OCI-LY7 (cell line): Measurements from ENCODE around the gene MAN1B1. TPM values are rescaled to one million over a fixed set of nuclear protein-coding genes. Genes with fewer than 3 reads are reported as not detected.

Experiments used
- BruUV-seq: library from RNA; stranded (reverse); fragments of 400-500 nt; replicated peaks from 2 replicates; lab custom pipeline; 2021; lab: Mats Ljungman, UMichigan
- CTCF ChIA-PET: fragments of 300-600 bp; sonication (Branson Sonifier 250); formaldehyde crosslinking; loops from one replicate; lab custom pipeline; 2022; ENCODE audit warnings: antibody characterized with exemption; ENCODE audit not compliant: unreplicated experiment; lab: Charles Lee
- POLR2A ChIA-PET: fragments of 300-600 bp; sonication (Branson Sonifier 250); formaldehyde crosslinking; loops from one replicate; lab custom pipeline; 2022; ENCODE audit warnings: antibody characterized with exemption; lab: Charles Lee
- DNase-seq: peaks from one replicate; pipeline ENCODE4 v3.0.0-alpha.2; 2015; ENCODE audit warnings: low spot score
- H2AFZ ChIP-seq: fragments of 200-600 bp; sonication (generic), shearing (Covaris generic); 2 replicates; pipeline ENCODE4 v1.6.1; 2014; ENCODE audit warnings: mild to moderate bottlenecking, antibody characterized with exemption, low read length, moderate library complexity
- H3K27ac ChIP-seq: fragments of 200-600 bp; sonication (generic); 2 replicates; pipeline ENCODE4 v1.5.1; 2014; ENCODE audit warnings: mixed run types, low read depth, mild to moderate bottlenecking, moderate library complexity, low read length, inconsistent platforms; ENCODE audit not compliant: poor library complexity, severe bottlenecking
- H3K36me3 ChIP-seq: fragments of 200-600 bp; sonication (generic); 2 replicates; pipeline ENCODE4 v1.6.1; 2014; ENCODE audit warnings: mild to moderate bottlenecking, antibody characterized with exemption, low read length, moderate library complexity, mixed read lengths; ENCODE audit not compliant: insufficient read depth
- H3K4me1 ChIP-seq: fragments of 200-600 bp; sonication (generic); 2 replicates; pipeline ENCODE4 v1.5.1; 2014; ENCODE audit warnings: mild to moderate bottlenecking, low read length; ENCODE audit not compliant: insufficient read depth, poor library complexity, severe bottlenecking
- H3K4me2 ChIP-seq: fragments of 200-600 bp; sonication (generic); 2 replicates; pipeline ENCODE4 v1.6.1; 2014; ENCODE audit warnings: mild to moderate bottlenecking, low read length
- H3K4me3 ChIP-seq: fragments of 200-600 bp; sonication (generic); 2 replicates; pipeline ENCODE4 v1.5.1; 2014; ENCODE audit warnings: mild to moderate bottlenecking, low read depth, low read length; ENCODE audit not compliant: poor library complexity, severe bottlenecking
- H3K79me2 ChIP-seq: fragments of 200-600 bp; sonication (generic); 2 replicates; pipeline ENCODE4 v1.6.1; 2016; ENCODE audit warnings: low read depth, mild to moderate bottlenecking, low read length, moderate library complexity, mixed read lengths; ENCODE audit not compliant: insufficient read depth
- H3K9me2 ChIP-seq: fragments of 200-600 bp; sonication (generic); 2 replicates; pipeline ENCODE4 v1.6.1; 2016; ENCODE audit warnings: mild to moderate bottlenecking, low read length, mixed read lengths; ENCODE audit not compliant: insufficient read depth
- H3K9me3 ChIP-seq: fragments of 200-600 bp; sonication (generic); 2 replicates; pipeline ENCODE4 v1.6.1; 2014; ENCODE audit warnings: mild to moderate bottlenecking, mixed run types, low read length, mixed read lengths
- H4K20me1 ChIP-seq: fragments of 200-600 bp; sonication (generic); 2 replicates; pipeline ENCODE4 v1.6.1; 2014; ENCODE audit warnings: mild to moderate bottlenecking, antibody characterized with exemption, low read length, moderate library complexity, mixed read lengths; ENCODE audit not compliant: insufficient read depth
- CTCF ChIP-seq: fragments of 200-600 bp; sonication (generic); conservative IDR thresholded peaks from 2 replicates; pipeline ENCODE4 v1.5.1; 2014; ENCODE audit warnings: mild to moderate bottlenecking, antibody characterized with exemption, low read length, moderate library complexity, mixed read lengths
- EZH2phosphoT487 ChIP-seq: fragments of 200-600 bp; sonication (generic); IDR thresholded peaks from 2 replicates; pipeline ENCODE4 v1.6.1; 2018; ENCODE audit warnings: low read depth, borderline replicate concordance, mild to moderate bottlenecking, mixed run types, antibody characterized with exemption, low read length, moderate library complexity, mixed read lengths
- intact Hi-C: fragments of 100-400 bp; cut with micrococcal nuclease; formaldehyde crosslinking; loops from one replicate; pipeline ENCODE4 v1.10.0; 2022; ENCODE audit not compliant: unreplicated experiment
- total RNA-seq, 2 experiments: library from RNA; depleted of rRNA in 1 of 2; stranded (reverse); fragments of >200 nt in 1 of 2; shearing (Covaris generic) in 1 of 2; gene quantifications; 2 replicates each; pipeline ENCODE4 v1.2.3, GENCODE V29; 2014 to 2022

Gene MAN1B1
- total RNA-seq, 2 experiments from 2014 or later: 32.7 to 43.4 TPM

- no peaks in the 10 kb centered on the region for H3K36me3 ChIP-seq
- H3K79me2 ChIP-seq: no peaks in the 10 kb centered on the region
- H3K9me2 ChIP-seq: no peaks in the 10 kb centered on the region
- no peak overlapping the region for H2AFZ ChIP-seq
- no TSS peak for BruUV-seq
- TF ChIP-seq CTCF (no peak), EZH2phosphoT487 (no peak)
- H3K4me2 ChIP-seq: no peak overlapping the region; the same call in 1 of the 2 replicates
- no peak overlapping the region for H3K4me3 ChIP-seq
- no peak for DNase-seq
- CTCF ChIA-PET: no interaction called here
- no peaks in the 10 kb centered on the region for H3K9me3 ChIP-seq
- H4K20me1 ChIP-seq: no peaks in the 10 kb centered on the region
- H3K27ac ChIP-seq: no peak overlapping the region
- peaks cover 18% of the 10 kb centered on the region for H3K4me1 ChIP-seq
- intact Hi-C loops: no loop called here
- POLR2A ChIA-PET: no interaction called here
Observed at GRCh38 chr9:137078701-137079400, 7.9 kb upstream of the MAN1B1 start.

GRCh38 chr9:137079401-137079787 is 7.4 kb upstream of the MAN1B1 start:
- BruUV-seq: no TSS peak
- Histone ChIP-seq H2AFZ (no peak overlapping the region), H3K79me2 (no peaks in the 10 kb centered on the region), H3K36me3 (no peaks in the 10 kb centered on the region), H3K9me2 (no peaks in the 10 kb centered on the region), H3K4me2 (no peak overlapping the region), H3K9me3 (no peaks in the 10 kb centered on the region), H4K20me1 (no peaks in the 10 kb centered on the region), H3K27ac (no peak overlapping the region), H3K4me1 (peaks cover 18% of the 10 kb centered on the region), H3K4me3 (no peak overlapping the region)
- CTCF ChIA-PET: no interaction called here
- intact Hi-C loops: no loop called here
- POLR2A ChIA-PET: no interaction called here
- TF ChIP-seq EZH2phosphoT487 (no peak), CTCF (no peak)
- no peak for DNase-seq

- H3K4me3 ChIP-seq: no peak overlapping the region
- H3K9me2 ChIP-seq: no peaks in the 10 kb centered on the region
- no peak for TF ChIP-seq EZH2phosphoT487
- no peak for TF ChIP-seq CTCF
- CTCF ChIA-PET: no interaction called here
- POLR2A ChIA-PET: no interaction called here
- no peaks in the 10 kb centered on the region for H3K9me3 ChIP-seq
- H4K20me1 ChIP-seq: no peaks in the 10 kb centered on the region
- DNase-seq: no peak
- no peak overlapping the region for H3K27ac ChIP-seq
- no peaks in the 10 kb centered on the region for H3K36me3 ChIP-seq
- no peak overlapping the region for H2AFZ ChIP-seq
- no peak overlapping the region for H3K4me2 ChIP-seq
- H3K79me2 ChIP-seq: no peaks in the 10 kb centered on the region
- peaks cover 19% of the 10 kb centered on the region for H3K4me1 ChIP-seq
- intact Hi-C loops: no loop called here
- no TSS peak for BruUV-seq
Observed at GRCh38 chr9:137080260-137081122, 6.3 kb upstream of the MAN1B1 start.
